NCI-H2196 (cell line): ENCODE data around the gene NME8.
"Not testable (repeated sequence)": the region's sequence is repeated elsewhere in the genome, so short reads cannot be mapped to it uniquely, and the experiment has no call there.

Experiments
- DNase-seq: peaks from one replicate; lab custom pipeline; 2025; ENCODE audit not compliant: unreplicated experiment; lab: John Stamatoyannopoulos, UW

The NME8 gene, protein sequence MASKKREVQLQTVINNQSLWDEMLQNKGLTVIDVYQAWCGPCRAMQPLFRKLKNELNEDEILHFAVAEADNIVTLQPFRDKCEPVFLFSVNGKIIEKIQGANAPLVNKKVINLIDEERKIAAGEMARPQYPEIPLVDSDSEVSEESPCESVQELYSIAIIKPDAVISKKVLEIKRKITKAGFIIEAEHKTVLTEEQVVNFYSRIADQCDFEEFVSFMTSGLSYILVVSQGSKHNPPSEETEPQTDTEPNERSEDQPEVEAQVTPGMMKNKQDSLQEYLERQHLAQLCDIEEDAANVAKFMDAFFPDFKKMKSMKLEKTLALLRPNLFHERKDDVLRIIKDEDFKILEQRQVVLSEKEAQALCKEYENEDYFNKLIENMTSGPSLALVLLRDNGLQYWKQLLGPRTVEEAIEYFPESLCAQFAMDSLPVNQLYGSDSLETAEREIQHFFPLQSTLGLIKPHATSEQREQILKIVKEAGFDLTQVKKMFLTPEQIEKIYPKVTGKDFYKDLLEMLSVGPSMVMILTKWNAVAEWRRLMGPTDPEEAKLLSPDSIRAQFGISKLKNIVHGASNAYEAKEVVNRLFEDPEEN

DNA sequence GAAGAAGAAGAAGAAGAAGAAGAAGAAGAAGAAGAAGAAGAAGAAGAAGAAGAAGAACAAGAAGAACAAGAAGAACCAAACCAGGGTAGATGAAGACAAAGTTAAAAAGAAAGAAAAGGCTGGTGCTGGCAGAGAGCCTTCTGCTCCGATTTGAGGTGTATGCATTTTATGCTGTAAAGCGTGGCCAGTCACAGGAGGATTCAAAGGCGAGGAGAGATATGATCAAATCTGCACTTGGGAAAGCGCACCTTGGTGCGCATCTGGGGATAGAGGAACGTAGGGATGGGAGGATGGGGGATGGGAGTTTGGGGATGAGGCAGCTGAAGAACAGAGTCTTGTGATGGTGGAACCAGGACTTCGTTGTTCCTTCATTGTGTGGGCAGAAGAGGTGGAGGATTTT is at the start of gene NME8:
NME8 (plus strand) TSS at position 301 of the 400 bp plus-strand sequence. CDS start 1,670 bp downstream, outside the sequence.
- no peak for DNase-seq

DNA sequence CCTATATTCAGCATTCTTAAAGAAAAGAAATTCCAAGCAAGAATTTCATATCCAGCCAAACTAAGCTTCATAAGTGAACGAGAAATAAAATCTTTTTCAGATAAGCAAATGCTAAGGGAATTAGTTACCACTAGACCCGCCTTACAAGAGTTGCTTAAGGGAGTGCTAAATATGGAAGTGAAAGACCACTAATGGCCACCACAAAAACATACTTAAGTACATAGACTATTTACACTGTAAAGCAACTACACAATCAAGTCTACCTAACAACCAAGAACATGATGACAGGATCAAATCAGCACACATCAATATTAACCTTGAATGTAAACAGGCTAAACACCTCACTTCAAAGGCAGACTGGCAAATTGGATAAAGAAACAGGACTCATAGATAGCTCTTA is 42.2 kb upstream of the NME8 start:
- DNase-seq: no peak

DNA sequence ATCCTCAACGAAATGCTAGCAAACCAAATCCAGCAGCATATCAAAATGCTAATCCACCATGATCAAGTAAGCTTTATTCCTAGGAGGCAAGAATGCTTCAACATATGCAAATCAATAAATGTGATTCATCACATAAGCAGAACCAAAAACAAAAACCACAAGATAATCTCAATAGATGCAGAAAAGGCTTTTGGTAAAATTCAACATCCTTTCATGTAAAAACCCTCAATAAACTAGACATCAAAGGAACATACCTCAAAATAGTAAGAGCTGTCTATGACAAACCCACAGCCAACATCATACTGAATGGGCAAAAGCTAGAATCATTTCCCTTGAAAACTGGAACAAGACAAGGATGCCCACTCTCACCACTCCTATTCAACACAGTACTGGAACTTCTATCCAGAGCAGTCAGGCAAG is 36.2 kb upstream of the NME8 start:
- DNase-seq: not testable (repeated sequence)

DNA sequence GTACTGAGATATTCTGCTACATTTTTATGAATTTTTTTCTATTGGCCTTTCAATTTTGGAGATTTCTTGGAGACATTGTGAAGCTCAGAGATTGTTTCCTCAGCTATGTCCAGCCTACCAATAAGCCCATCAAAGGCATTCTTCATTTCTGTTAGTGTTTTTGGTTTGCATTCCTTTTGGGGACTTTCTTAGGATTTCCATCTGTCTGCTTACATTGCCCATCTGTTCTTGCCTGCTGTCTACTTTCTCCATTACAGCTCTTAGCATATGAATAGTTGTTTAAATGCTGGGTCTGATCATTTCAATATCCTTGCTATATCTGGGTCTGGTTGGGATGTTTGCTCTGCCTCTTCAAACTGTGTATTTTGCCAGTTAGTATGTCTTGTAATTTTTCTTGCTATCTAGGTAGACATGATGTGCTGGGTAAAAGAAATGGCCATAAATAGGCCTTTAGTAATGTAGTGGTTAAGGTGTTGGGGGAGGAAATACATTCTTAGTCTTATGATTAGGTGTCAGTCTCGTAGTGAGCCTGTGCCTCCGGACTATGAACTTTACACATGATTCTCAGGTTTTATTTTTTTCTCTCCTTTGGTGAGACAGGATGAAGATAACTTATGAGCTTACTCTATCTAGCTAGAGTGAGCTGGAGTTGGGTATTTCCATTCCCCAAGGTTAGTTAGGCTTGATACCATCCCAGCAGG is 32.6 kb upstream of the NME8 start:
- no peak for DNase-seq

DNA sequence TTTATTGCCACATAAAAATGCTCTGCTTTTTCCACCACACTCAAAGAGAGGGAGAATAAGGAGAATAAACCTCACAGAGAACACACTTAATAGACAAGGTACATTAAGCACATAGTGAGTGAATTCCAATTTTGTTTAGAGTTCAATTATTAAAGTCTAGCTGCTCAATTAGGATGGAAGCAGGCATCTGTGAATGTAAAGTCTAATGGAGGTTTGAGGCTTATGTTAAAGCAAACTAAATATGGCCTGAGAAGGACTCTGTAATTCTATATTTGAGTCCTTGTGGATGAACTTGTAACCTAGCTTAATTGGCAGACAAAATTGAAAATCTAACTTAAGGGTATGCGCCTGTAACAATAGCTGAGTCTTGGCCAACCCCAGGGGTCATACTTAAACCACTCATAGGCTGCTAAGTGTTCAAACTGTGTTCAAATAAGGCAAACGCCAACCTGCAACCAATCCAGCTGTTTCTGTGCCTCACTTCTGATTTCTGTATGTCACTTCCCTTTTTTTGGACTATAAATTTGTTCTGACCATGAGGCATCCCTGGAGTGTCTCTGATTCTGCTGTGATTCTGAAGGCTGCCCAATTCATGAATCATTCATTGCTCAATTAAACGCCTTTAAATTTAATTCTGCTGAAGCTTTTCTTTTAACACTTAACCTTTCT is 31.3 kb upstream of the NME8 start:
- DNase-seq: no peak

DNA sequence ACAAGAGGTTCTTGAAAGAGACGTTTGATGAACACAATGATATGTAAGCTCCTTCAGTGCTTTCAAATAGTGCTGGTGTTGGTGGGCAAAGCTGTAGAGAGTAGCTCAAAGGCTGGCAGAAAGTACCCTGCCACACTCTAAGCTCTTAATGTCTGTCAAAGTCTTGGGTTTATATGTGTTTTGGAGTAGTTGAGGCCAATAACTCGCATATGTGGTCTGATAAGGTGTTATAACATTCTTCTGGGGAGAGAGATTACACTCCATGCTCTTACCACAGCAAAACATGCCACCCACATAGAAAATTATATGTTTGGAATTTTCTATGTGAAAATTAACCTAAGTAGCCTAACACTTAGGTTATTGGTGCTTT is 30.8 kb upstream of the NME8 start:
- no peak for DNase-seq

DNA sequence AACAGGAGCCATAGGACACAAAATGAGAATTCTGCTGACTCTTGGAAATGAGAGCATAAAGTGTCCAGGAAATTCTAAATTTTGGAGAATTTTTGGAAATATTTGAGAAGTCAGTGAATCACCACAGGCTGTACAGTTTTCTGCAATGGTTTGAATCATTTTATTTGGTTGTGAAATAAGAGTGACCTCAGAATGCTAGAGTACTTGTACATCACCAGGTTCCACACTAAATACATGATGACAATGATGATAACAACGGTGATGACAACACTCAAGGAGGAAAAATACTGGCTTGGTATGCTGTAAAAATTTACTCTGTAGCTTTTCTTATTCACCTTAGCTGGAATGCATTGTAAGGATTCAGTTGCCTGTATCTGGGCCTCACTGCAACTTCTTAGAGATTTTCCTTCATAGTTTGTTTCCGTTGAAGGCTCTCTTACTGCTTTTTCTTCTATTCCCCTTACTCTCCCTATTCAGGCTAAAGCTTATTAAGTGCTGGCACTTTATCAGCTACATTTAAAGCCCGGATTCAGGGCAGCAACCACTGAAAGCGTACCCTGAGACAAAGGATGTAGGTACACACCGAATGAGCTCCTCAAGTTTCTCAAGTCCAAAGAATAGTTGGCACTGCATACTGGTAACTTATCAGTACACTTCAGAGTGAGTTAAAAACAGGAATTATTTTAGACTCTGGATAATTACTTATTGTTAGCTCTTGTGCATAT is 30.2 kb upstream of the NME8 start:
- no peak for DNase-seq

DNA sequence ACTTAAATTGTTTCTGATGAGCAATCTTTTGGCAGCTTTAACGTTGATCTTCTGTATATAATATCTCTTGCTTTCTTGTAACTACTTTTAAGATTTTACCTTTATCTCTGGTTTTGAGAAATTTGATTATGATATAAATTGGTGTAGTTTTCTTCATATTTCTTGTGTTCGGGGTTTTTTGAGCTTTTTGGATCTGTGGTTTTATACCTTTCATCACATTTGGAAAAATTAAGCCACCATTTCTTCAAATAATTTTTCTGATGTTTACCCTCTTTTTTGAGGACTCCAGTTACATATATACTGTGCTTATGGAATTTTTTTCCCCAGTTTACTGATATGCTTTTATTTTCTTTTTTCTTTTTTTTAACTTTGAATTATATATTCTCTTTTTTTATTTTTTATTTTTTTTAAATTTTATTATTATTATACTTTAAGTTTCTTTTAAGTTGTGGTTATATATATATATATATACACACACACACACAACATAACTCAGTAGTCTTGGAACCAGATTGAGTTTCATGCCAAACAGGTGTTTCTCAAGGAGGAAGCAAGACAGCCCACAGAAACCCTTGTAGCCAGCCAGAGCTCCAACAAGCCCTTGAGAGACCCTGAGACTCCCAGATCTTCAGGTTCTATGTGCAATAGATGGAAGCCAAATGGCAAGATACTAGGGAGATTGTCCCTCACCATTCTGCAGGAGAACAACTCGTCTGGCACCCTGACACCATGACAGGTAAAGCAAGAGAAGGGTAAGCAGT is 27.5 kb upstream of the NME8 start:
- no peak for DNase-seq

DNA sequence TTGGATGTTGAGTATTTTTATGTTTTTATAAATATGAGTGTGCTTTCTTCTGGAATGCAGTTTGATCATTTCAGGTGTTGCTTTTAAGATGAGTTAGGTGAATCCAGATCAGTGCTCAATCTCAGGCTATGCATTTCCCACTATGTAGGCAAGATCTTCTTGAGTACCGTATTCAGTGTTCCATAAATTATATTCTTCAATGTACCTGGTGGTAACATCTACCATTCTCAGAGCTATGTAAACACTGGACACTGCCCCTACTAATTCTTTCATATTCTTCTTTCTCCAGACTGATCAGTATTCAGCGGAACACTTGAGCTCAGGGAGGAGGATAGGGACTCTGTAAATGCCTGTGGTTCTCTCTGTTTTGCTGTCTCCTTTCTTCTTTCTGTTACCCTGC is 25.5 kb upstream of the NME8 start:
- DNase-seq: no peak

DNA sequence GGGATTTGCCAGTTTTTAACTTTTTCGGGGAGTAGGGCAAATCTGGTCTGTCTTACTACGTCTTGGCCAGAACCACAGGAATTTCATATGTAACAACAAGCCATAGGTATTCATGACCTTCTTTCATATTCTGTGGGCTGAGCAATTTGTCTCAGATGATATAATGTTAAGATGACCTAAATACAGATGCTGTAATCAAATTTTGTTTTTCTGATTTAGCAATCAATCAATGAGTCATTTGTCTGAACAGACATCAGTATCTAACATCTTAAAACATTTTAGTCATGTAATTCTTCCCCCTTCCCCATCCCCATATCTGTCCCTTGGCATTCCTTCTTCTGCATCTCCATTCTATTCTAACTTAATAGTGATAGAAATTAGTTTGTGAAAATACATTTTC is 24.8 kb upstream of the NME8 start:
- DNase-seq: no peak

DNA sequence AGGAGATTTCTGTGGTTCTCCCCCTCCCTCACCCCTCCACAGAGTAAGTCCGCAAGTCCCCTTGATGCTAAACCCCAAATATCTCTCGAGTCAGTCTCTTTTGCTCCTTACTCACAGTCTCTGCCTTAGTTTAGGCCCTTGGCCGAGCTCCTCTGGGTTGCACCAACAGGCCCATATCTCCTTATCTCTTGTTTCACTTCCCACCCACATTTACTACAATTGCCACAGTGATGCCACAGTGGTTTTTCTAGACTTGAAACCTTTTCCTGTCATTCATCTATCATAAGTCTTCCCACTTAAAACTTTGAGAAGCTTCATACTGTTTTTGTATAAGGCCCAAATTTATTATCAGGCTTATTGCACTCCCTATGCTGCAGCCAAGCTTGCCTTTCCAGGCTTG is 23.4 kb upstream of the NME8 start:
- no peak for DNase-seq

DNA sequence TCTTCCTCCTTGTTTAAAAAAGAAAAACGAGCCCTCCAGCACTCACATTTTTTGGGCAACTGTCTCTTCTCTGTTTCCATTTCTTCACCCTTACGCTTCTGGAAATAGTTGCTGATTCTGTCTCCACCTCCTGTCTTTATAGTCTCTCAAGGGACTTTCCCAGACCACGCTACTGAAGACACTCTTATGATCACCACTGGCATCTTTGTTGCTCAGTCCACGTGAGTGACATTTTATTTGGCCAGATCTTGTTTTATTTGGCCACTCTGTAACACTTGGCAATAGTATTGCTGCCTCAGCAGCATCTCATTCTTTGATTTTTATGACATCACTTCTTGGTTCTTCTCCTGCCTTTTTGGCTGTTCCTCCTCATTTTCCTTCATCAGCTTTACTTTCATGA is 21.6 kb upstream of the NME8 start:
- no peak for DNase-seq

DNA sequence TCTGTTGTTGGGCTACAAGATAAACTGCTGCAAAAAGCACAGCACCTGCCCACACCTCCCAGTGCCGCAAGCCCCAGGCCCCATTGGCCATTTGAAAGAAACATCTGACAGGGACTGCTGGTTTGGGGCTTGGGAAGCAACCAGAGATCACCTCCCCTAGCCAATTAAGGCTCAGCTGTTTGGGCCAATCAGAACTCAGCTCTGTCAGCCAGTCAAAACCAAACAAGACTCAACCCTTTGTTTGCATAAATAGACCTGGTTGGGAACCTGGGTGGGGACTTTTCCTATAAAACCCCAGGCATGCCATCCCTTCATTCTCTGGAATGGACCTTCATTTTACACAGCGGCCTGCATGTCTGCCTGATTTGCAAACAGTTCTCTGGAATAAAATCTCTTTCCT is 17.2 kb upstream of the NME8 start:
- DNase-seq: no peak

DNA sequence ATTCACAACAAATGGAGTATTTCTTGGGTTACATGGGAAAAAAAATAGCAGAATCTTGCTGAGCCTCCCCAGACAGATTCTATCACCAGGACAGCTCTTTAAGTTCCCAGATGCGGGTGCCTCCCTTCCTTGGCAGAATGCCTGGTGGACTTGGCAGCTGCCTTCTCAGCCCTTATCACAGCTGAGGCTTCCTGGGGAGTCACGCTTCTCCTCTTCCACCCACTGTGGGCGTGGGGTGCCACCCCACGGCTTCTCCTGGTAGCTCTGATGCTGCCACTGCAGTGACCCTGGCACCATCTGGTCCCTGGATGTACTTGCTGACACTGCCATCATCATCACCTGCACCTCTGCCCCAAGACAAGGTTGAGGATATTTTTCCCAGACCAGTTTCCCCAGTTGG is 16.2 kb upstream of the NME8 start:
- DNase-seq: no peak

DNA sequence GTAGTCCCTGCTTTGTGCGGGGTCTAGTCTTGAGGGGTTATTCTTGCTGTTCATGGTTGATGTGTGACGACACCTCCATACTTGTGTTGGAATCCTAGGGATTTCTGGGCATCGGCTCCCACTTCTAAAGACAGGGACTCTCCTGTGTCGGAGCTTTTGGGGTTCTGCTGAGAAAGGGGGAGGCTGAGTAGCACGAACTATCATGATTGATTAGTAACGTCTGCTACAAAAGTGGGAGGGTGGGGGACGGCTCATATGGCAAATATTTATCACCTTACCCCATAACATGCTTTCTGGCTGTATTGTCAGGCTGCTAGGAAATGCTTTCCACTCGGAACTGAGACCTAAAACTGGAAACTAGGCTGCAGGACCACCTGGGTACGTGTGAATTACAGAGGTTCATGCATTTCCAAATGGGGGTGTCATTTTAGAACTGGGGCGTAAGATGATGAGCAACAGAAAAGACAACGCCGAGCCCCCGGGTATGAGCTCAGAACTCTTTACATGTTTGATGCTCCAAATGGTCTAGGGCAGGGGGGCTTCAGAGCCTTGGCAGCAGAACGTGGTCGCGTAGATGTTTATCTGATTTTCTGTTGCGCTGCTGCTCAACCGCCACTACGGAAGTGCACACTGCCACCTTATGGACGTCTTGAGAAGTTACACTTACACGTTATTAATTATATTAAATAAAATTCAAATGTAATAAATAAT is 15.1 kb upstream of the NME8 start:
- peak; percentile 28 for DNase-seq

DNA sequence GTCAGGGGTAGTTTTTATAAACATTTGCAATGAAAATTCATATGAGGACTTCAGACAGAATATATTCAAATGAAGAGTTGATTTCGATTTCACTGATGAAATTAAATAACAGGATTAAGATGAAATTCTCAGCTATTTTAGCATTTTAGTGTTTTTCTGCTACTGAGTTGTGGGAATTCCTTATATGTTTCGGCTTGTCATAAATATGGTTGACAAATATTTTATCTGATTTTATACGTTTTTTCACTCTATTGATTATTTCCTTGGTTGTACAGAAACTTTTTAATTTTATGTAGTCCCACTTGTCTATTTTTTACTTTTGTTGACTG is 14.6 kb upstream of the NME8 start:
- DNase-seq: no peak

DNA sequence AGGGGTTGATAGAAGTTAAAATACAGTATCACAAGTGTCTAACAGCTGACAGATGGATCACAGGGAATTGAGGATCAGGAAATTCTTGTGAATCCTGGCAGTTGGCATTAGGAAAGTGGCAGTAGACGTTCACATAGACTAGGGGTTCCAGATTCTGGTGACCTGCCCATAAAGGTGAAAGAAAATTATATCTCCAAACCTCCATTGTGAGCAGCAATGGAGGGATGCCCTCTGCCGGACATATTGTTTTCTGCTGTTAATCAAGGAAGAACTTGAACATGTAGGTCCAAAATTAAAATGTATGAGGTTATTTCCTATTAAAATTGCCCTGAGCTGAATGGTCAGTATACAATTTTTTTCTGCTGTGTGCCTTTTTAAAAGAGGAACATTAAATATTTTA is 5.1 kb downstream of the NME8 start:
- no peak for DNase-seq

DNA sequence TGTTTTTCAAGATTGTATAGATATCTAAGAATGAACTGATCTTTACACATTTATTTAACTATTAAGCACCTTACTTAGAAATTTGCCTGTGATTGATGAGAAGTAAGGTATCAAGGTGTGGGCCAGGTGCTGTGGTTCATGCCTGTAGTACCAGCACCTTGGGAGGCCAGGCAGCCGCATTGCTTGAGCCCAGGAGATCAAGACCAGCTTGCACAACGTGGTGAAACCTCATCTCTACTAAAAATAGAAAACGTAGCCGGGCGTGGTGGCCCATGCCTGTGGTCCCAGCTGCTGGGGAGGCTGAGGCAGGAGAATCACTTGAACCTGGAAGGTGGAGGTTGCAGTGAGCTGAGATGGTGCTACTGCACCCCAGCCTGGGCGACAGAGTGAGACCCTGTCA is 33.7 kb downstream of the NME8 start:
- DNase-seq: no peak

DNA sequence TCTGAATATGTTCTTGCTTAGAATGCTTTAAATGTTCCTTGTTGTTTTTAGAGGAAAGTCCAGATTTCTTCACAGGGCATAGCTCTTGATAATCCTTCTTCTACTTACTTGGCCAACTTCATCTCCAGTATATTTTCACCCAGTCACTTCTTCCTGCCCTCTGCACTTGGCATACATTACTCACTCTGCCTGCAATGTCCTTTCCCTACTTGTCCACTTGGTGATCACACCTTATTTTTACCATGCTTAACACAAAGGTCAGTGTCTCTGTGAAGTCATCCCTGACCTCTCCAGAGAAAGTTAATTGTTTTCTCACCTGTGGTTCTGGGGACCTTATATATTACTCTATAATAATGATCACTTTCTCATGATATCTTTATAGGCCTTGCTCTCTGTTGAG is 45.0 kb downstream of the NME8 start:
- DNase-seq: no peak

DNA sequence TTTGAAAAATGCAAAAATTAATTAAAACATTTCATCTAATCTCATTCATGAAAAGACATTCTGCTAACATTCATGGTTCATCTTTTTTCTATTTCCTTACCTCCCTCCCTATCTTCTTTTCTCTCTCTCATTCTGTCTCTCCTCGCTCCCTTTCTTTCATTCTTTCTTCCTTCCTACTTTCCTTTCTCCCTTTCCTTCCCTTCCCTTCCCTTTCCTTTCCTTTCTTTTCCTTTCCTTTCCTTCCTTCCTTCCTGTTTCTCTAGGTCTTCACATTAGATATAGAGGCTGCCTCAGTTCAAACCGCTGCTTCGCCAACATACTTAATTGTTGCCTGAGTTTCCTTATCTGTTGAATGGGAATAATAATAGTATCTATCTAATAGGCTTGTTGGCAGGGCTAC is 46.3 kb downstream of the NME8 start:
- no peak for DNase-seq
